PC-3 (cell line): ENCODE data around the gene RAPGEF4. TPM values are rescaled to one million over a fixed set of nuclear protein-coding genes. Genes with fewer than 3 reads are reported as not detected.

Source experiments
- ATAC-seq: fragments of 200-7000 bp; cut with Tn5 transposase; 2 replicates; pipeline ENCODE4 v1.9.1; 2020; ENCODE audit warnings: mild to moderate bottlenecking, moderate library complexity
- BruUV-seq: library from RNA; stranded (reverse); fragments of 400-500 nt; replicated peaks from 2 replicates; lab custom pipeline; 2021; lab: Mats Ljungman, UMichigan
- CTCF ChIA-PET: fragments of 300-600 bp; sonication (Branson Sonifier 250); formaldehyde crosslinking; loops from one replicate; lab custom pipeline; 2022; ENCODE audit warnings: antibody characterized with exemption; lab: Charles Lee
- POLR2A ChIA-PET: fragments of 300-600 bp; sonication (Branson Sonifier 250); formaldehyde crosslinking; loops from one replicate; lab custom pipeline; 2022; ENCODE audit warnings: antibody characterized with exemption; ENCODE audit not compliant: unreplicated experiment; lab: Charles Lee
- DNase-seq: peaks from one replicate; pipeline ENCODE4 v3.0.0-alpha.2; 2015
- H2AFZ ChIP-seq: fragments of 300-600 bp; sonication (generic); 2 replicates; pipeline ENCODE4 v1.6.0; 2016; ENCODE audit warnings: antibody characterized with exemption, low read length
- H3F3A ChIP-seq: fragments of 300-600 bp; sonication (generic); one replicate; pipeline ENCODE4 v1.6.0; 2017; ENCODE audit warnings: antibody characterized with exemption, low read length, control low read depth, mild to moderate bottlenecking; ENCODE audit not compliant: unreplicated experiment
- H3K27ac ChIP-seq: fragments of 300-600 bp; sonication (generic); 2 replicates; pipeline ENCODE4 v1.5.1; 2016; ENCODE audit warnings: mild to moderate bottlenecking, low read length
- H3K27me3 ChIP-seq: fragments of 300-600 bp; sonication (generic); 2 replicates; pipeline ENCODE4 v1.6.1; 2016; ENCODE audit warnings: low read length, mixed read lengths
- H3K36me3 ChIP-seq: fragments of 300-600 bp; sonication (generic); 2 replicates; pipeline ENCODE4 v1.6.1; 2016; ENCODE audit warnings: low read depth, mixed run types, low read length, mixed read lengths
- H3K4me1 ChIP-seq: fragments of 300-600 bp; sonication (generic); 2 replicates; pipeline ENCODE4 v1.5.1; 2016; ENCODE audit warnings: low read length; ENCODE audit not compliant: insufficient read depth
- H3K4me2 ChIP-seq: fragments of 300-600 bp; sonication (generic); 2 replicates; pipeline ENCODE4 v1.6.0; 2016; ENCODE audit warnings: low read length
- H3K4me3 ChIP-seq: fragments of 300-600 bp; sonication (generic); 2 replicates; pipeline ENCODE4 v1.5.1; 2016; ENCODE audit warnings: mild to moderate bottlenecking, low read length, mixed read lengths
- H3K79me2 ChIP-seq: fragments of 300-600 bp; sonication (generic); 2 replicates; pipeline ENCODE4 v1.6.1; 2017; ENCODE audit warnings: low read length, mixed read lengths
- H3K9ac ChIP-seq: fragments of 300-600 bp; sonication (generic); 2 replicates; pipeline ENCODE4 v1.6.0; 2016; ENCODE audit warnings: mild to moderate bottlenecking, low read length
- H3K9me2 ChIP-seq: fragments of 300-600 bp; sonication (generic); replicated peaks from 2 replicates; pipeline ENCODE4 v1.6.1; 2016; ENCODE audit warnings: mixed run types, low read length, mixed read lengths
- H3K9me3 ChIP-seq: fragments of 300-600 bp; sonication (generic); 2 replicates; pipeline ENCODE4 v1.6.1; 2016; ENCODE audit warnings: low read length, mixed read lengths
- H4K20me1 ChIP-seq: fragments of 300-600 bp; sonication (generic); 2 replicates; pipeline ENCODE4 v1.6.1; 2016; ENCODE audit warnings: low read length, mixed read lengths
- EZH2 ChIP-seq: fragments of 300-600 bp; sonication (generic); IDR thresholded peaks from one replicate; pipeline ENCODE4 v1.6.1; 2017; ENCODE audit warnings: antibody characterized with exemption, mild to moderate bottlenecking, low read length; ENCODE audit not compliant: unreplicated experiment
- EZH2phosphoT487 ChIP-seq: fragments of 300-600 bp; sonication (generic); IDR thresholded peaks from 2 replicates; pipeline ENCODE4 v1.6.1; 2018; ENCODE audit warnings: mild to moderate bottlenecking, antibody characterized with exemption, low read length, borderline replicate concordance
- intact Hi-C: fragments of 100-400 bp; cut with micrococcal nuclease; formaldehyde crosslinking; loops from 2 replicates; pipeline ENCODE4 v1.9.0; 2023
- total RNA-seq: library from RNA; depleted of rRNA; stranded (reverse); fragments of >200 nt; gene quantifications from 2 replicates; pipeline ENCODE4 v1.2.3, GENCODE V29; 2014
- TF ChIP-seq, protein P1 (sequence below): fragments of 300-600 bp; sonication (generic); conservative IDR thresholded peaks from 2 replicates; pipeline ENCODE4 v1.5.1; 2017; ENCODE audit warnings: antibody characterized with exemption, low read depth, mild to moderate bottlenecking, low read length

Gene RAPGEF4
- total RNA-seq, 1 experiment from 2014 or later, result 0.87 TPM

GRCh38 chr2:173094731-173095130 is 359.1 kb downstream of the RAPGEF4 start:
- Histone ChIP-seq H3K9me3 (no peaks in the 10 kb centered on the region), H3K27ac (no peak overlapping the region), H3K4me3 (no peak overlapping the region), H3F3A (no peaks in the 10 kb centered on the region), H4K20me1 (no peaks in the 10 kb centered on the region), H3K36me3 (peaks cover 24% of the 10 kb centered on the region), H3K4me2 (no peak overlapping the region), H3K9me2 (no peaks in the 10 kb centered on the region), H2AFZ (no peak overlapping the region), H3K4me1 (no peaks in the 10 kb centered on the region), H3K9ac (no peak overlapping the region), H3K27me3 (no peaks in the 10 kb centered on the region), H3K79me2 (peaks cover 24% of the 10 kb centered on the region)
- DNase-seq, result no peak
- TF ChIP-seq, protein P1, sequence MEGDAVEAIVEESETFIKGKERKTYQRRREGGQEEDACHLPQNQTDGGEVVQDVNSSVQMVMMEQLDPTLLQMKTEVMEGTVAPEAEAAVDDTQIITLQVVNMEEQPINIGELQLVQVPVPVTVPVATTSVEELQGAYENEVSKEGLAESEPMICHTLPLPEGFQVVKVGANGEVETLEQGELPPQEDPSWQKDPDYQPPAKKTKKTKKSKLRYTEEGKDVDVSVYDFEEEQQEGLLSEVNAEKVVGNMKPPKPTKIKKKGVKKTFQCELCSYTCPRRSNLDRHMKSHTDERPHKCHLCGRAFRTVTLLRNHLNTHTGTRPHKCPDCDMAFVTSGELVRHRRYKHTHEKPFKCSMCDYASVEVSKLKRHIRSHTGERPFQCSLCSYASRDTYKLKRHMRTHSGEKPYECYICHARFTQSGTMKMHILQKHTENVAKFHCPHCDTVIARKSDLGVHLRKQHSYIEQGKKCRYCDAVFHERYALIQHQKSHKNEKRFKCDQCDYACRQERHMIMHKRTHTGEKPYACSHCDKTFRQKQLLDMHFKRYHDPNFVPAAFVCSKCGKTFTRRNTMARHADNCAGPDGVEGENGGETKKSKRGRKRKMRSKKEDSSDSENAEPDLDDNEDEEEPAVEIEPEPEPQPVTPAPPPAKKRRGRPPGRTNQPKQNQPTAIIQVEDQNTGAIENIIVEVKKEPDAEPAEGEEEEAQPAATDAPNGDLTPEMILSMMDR, result no peak
- TF ChIP-seq EZH2, result no peak
- no peak for TF ChIP-seq EZH2phosphoT487
- ChIA-PET POLR2A (no interaction called here), CTCF (no interaction called here)
- BruUV-seq, result no TSS peak
- intact Hi-C loops, result no loop called here
- ATAC-seq, result no peak

- Histone ChIP-seq H3K4me2 (no peak overlapping the region), H3K4me1 (no peaks in the 10 kb centered on the region), H3K9ac (no peak overlapping the region), H3K27me3 (no peaks in the 10 kb centered on the region), H2AFZ (no peak overlapping the region), H3K9me2 (no peaks in the 10 kb centered on the region), H3K27ac (no peak overlapping the region), H3K36me3 (peaks cover 24% of the 10 kb centered on the region), H3K79me2 (peaks cover 17% of the 10 kb centered on the region), H3K4me3 (no peak overlapping the region), H3K9me3 (no peaks in the 10 kb centered on the region), H3F3A (no peaks in the 10 kb centered on the region), H4K20me1 (no peaks in the 10 kb centered on the region)
- BruUV-seq, result no TSS peak
- ChIA-PET POLR2A (no interaction called here), CTCF (no interaction called here)
- no peak for TF ChIP-seq EZH2phosphoT487
- ATAC-seq, result no peak
- DNase-seq, result no peak
- intact Hi-C loops, result no loop called here
Measured at GRCh38 chr2:173095356-173095755, 359.7 kb downstream of the RAPGEF4 start.

GRCh38 chr2:173099271-173099670 is 363.6 kb downstream of the RAPGEF4 start:
- CTCF ChIA-PET, result no interaction called here
- BruUV-seq, result no TSS peak
- intact Hi-C loops, result no loop called here
- no peaks in the 10 kb centered on the region for H3F3A ChIP-seq
- H3K79me2 ChIP-seq, result 0 out of 2 replicates have a peak, but pooled peaks cover 3% of the 10 kb centered on the region
- TF ChIP-seq EZH2, result no peak
- TF ChIP-seq, protein P1, result no peak
- no peak for TF ChIP-seq EZH2phosphoT487
- DNase-seq, result no peak
- peaks cover 5% of the 10 kb centered on the region for H3K36me3 ChIP-seq
- no peaks in the 10 kb centered on the region for H3K4me1 ChIP-seq
- no peak overlapping the region for H2AFZ ChIP-seq
- H3K27ac ChIP-seq, result no peak overlapping the region
- no peaks in the 10 kb centered on the region for H4K20me1 ChIP-seq
- H3K4me2 ChIP-seq, result no peak overlapping the region
- no peak overlapping the region for H3K4me3 ChIP-seq
- ATAC-seq, result no peak
- no peaks in the 10 kb centered on the region for H3K27me3 ChIP-seq
- H3K9ac ChIP-seq, result no peak overlapping the region
- no peaks in the 10 kb centered on the region for H3K9me2 ChIP-seq
- POLR2A ChIA-PET, result no interaction called here
- no peaks in the 10 kb centered on the region for H3K9me3 ChIP-seq
